ENCODE results near the gene ARHGEF9.

Gene ARHGEF9

DNA sequence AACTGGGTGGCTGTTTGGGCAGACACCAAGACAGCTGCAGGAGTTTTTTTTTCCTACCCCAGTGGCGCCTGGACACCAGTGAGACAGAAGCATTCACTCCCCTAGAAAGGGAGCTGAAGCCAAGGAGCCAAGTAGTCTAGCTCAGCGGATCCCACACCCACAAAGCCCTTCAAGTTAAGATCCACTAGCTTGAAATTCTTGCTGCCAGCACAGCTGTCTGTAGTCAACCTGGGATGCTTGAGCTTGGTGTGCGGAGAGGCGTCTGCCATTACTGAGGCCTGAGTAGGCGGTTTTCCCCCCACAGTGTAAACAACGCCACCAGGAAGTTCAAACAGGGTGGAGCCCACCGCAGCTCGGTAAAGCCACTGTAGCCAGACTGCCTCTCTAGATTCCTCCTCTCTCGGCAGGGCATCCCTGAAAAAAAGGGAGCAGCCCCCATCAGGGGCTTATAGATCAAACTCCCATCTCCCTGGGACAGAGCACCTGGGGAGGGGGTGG lies 171.4 kb downstream of the ARHGEF9 start:
- no peak overlapping the region for H3K4me3 Mint-ChIP-seq
- no peak for DNase-seq (ENCODE audit: low spot score in 2 of 2)
- no peaks in the 10 kb centered on the region for H3K9me3 Mint-ChIP-seq
- H3K27ac Mint-ChIP-seq (ENCODE audit: low read depth), result no peak overlapping the region
- no peak for ATAC-seq (replicated peaks; ENCODE audit: extremely low read depth, poor library complexity, severe bottlenecking)
- no peaks in the 10 kb centered on the region for H3K4me1 Mint-ChIP-seq
- no peaks in the 10 kb centered on the region for H3K27me3 Mint-ChIP-seq
- no peaks in the 10 kb centered on the region for H3K36me3 Mint-ChIP-seq (ENCODE audit: insufficient read depth)

DNA sequence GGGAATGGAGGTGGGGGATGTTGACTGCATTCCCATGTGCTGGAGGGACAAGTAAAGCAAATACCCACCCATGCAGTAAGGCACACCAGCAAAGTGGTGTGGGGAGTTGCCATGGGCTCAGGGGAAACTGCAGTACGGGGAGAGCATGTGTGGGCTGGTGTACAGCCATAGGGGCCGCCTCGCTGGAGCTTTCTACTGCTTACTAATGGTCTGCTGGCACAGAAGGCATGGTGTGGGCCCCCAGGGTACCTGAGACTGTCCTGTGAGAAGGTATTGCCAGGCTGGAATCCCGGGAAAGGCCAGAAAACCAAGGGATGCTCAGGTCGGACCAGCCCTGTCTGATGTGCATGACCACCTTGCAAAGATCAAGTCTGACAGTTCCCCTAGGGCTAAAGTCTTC lies 199.1 kb downstream of the ARHGEF9 start:
- DNase-seq (ENCODE audit: low spot score in 2 of 2) (no peak), ATAC-seq (replicated peaks; ENCODE audit: extremely low read depth, poor library complexity, severe bottlenecking) (no peak)
- no peaks in the 10 kb centered on the region for H3K4me1 Mint-ChIP-seq
- no peak overlapping the region for H3K4me3 Mint-ChIP-seq
- no peak overlapping the region for H3K27ac Mint-ChIP-seq (ENCODE audit: low read depth)
- H3K36me3 Mint-ChIP-seq (ENCODE audit: insufficient read depth), result no peaks in the 10 kb centered on the region
- no peaks in the 10 kb centered on the region for H3K9me3 Mint-ChIP-seq
- no peaks in the 10 kb centered on the region for H3K27me3 Mint-ChIP-seq
